Jurkat, Clone E6-1 (cell line): ENCODE measurements around the gene GRIK2.

ENCODE experiments used
- DNase-seq: peaks from one replicate; pipeline ENCODE4 v3.0.0-alpha.2; 2011; ENCODE audit warnings: low read depth, low spot score
- H3K4me3 ChIP-seq: 2 replicates; pipeline ENCODE4 v1.5.1; 2011; ENCODE audit warnings: mild to moderate bottlenecking, low read length, control low read depth, moderate library complexity

Gene GRIK2

DNA sequence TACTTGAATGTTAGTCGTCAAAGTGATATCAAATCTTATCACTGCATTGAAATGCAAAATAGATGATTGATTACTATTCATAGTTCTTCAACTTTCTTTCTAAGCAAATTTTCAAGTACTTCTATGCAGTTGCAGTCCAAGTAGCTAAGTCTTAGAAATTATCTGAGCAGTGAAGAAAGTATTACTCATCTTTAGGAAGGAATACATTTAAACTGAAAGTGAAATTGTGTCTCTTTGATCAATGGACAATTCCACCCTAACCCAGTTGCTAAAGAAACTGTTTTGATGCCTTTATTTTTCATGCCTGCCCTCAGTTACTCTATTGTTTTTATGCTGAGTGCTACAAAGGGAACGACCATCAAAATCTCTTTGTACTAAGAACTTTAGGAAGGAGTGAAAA lies 337.4 kb downstream of the GRIK2 start:
- H3K4me3 ChIP-seq = no peak overlapping the region
- DNase-seq = no peak

DNA sequence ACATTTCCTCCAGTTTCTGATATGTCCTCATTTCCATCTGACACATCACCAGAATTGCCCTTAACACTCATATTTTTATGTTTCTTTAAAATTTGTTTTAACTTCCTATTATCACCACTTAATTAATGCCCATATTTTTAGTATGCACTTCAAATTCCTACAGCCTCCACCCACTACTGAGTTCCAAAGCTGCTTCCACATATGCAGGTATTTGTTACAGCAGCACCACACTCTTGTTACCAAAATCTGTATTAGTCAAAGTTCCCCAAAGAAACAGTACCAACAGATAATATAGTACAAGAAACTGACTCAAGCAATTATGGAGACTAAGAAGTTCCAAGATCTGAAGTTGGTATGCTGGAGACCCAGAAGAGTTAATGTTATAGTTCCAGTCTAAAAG lies 340.4 kb downstream of the GRIK2 start:
- no peak overlapping the region for H3K4me3 ChIP-seq
- no peak for DNase-seq

DNA sequence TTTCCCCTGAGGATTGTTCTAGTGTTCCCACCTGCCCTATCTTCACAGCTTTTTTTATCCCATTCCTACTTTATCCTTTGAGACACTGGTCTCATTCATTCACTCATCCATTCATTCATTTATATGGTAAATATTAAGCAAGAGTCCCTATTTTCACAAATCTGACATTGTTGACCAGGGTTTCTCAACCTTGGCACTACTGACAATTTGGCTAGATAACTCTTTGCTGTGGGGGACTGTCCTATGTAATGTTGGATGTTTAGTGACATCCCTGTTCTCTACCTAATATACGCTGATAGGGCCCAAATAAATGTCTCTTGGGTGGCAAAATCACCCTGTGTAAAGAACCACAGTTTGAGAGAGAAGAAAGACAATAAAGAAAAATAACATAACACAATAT lies 345.0 kb downstream of the GRIK2 start:
- no peak overlapping the region for H3K4me3 ChIP-seq
- DNase-seq = no peak

DNA sequence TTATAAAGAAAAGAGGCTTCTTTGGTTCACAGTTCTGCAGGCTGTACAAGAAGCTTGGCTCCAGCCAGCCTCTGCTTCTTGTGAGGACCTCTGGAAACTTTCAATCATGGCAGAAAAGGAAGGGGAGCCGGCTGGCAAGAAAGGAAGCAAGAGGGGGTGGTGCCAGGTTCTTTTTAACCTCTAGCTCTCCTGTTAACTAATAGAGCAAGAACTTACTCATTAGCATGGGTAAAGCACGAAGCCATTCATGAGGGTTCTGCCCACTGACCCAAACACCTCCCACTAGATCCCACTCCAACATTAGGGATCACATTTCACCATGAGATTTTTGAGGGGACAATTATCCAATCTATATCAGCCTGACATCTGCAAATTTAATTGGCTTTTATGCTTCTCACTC lies 347.1 kb downstream of the GRIK2 start:
- no peak for DNase-seq
- H3K4me3 ChIP-seq = no peak overlapping the region

DNA sequence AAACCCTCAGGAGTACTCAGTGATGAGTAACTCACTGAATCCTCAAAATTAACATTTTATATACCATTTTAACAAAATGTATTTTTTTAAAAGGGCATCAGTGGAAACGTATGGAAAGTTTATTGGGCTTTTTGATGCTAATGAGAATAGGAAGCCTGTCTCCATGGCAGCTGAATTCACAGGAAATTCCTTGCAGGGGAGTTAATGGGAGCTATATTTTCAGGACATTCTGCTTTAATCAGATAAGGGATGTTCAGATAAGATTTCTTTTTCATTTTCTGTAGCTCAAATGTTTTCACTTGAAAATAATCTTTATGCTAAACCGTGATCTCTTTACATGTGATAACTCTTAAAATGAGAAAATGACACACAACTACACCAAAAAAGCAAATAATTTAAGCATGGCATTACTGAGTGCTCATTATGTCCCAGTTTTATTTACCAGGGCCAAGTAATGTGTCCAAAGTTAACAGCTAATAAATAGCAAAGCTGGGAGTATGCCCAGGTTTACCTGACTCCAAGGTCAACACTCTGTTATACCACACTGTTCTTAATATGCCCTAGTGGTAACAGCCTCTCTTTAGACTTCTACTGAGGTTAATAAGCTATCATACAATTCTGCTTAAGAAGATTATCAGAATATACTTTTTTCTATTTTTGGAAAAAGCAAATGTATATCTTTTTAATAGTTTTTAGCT lies 348.1 kb downstream of the GRIK2 start:
- no peak for DNase-seq
- H3K4me3 ChIP-seq = no peak overlapping the region

DNA sequence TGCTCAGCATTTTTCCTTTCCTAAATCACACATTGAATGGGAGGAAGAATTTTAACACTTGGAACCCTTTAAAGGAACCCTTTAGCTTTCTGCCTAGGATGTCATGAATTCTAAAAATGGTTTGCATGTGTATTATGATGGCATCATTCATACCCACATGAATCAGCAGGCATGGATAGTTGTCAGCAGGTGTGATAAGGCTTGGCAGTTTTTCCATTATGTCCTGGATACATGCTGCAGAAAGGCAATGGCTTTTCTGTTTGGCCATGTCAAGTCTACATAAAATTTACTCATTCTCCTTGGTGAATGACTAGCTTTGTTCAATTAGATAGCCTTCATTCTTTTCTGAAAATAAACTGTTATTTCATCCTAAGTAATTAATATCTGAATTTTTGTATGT lies 353.7 kb downstream of the GRIK2 start:
- H3K4me3 ChIP-seq = no peak overlapping the region
- no peak for DNase-seq

DNA sequence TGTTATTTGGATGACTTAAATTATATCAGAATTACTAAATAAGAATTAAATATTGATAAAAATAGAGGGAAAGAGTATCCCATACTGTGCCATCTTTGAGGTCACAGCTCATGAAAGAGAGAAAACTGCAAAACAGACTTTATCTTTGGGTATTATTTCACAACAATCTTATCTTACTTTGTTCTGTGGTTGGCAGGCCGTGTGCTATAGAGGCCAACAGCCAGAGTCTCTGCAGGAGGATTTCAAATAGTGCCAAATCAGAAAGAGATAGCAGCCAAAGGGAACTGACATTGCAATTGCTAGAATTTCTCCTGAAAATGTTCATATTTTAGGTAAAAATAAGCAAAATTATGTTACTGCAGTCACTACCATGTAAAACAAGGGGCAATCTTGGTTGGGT lies 354.2 kb downstream of the GRIK2 start:
- no peak for DNase-seq
- no peak overlapping the region for H3K4me3 ChIP-seq

DNA sequence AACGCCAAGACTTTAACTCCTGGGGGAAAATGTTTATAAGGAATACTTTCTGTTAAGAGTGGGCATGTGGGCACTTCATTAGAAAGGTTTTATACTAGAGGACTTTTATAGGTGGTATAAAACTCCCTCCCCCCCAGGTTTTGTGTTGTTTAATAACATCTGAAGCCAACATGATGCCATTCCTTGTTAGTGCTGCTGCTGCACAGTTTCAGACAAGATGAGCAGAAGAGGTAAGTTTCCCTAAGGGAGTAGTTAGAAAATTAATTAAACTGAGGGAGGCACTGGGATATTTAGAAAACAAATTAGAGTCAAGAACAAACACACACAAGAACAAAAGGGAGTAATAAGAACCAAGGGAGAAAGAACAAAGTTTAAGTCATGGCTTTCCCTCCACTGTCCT lies 362.4 kb downstream of the GRIK2 start:
- no peak overlapping the region for H3K4me3 ChIP-seq
- no peak for DNase-seq

DNA sequence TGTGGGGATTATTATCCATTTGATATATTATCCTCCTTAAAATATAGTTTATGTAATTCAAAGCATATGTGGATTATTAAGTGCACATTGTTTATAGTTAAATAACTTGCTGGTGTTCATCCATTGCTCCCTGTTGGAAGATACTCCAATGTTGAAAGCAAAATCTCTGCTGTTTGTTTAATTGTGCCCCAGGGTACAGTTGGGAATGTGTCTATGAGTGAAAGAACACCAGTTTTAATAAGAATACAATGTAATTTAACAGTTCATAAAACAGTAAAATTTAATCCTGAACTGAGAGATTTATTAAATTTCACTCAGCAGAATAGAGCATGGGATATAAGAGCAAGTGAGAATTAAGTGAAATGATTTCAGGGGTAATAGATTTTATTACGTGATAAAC lies 364.9 kb downstream of the GRIK2 start:
- H3K4me3 ChIP-seq = no peak overlapping the region
- no peak for DNase-seq

DNA sequence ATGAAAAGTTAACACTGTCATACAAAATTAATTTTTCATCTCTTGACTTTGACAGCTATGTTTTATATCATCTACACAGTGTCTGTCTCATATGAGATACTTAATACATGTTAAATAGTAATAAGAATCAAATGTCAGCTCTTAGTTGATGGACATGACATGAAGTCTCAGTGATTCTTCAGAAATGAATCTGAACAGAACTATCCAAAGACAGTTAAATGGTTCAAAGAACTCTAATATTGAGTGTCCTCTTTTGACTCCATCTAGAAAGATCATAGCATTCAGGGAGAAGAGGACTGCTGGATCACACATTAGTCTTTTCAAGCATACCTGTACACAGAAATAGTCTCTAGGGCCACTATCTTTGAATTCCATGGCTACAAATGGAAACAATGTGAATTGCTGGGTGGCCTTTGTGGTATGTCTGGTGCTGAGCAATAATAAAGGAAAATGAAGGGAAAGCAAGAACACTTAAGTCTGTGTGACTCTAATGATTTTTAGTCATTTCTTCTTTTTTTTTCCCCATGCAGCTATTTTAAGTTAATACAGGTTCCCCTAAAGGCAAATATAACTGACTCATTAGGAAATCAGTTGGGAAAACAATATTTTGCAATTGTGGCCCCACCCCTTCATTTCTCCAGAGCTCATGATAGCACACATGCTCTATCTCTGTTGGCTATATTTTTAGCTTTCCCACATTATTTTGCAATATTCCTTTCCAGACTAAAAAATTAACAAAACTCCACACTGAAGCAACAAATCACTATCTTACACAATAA lies 367.5 kb downstream of the GRIK2 start:
- H3K4me3 ChIP-seq = no peak overlapping the region
- DNase-seq = no peak

DNA sequence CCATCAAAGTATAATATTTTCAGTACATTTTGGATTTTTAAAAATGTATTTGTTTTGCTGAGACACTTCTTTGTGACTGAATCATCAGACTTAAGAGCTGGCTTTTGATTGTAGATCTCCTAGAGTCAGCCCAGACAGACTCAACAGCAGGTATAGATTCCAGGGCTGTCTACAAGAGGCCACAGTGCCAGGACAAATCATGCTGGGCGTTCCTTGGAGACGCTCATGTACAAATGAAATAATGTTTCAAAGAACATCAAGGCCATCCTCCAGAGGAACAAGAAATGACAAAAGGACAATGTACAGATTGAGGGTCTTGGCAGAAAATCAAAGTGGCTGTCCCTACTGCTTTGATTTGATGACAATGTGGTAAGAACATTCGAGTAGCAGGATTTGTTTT lies 369.3 kb downstream of the GRIK2 start:
- no peak overlapping the region for H3K4me3 ChIP-seq
- no peak for DNase-seq

DNA sequence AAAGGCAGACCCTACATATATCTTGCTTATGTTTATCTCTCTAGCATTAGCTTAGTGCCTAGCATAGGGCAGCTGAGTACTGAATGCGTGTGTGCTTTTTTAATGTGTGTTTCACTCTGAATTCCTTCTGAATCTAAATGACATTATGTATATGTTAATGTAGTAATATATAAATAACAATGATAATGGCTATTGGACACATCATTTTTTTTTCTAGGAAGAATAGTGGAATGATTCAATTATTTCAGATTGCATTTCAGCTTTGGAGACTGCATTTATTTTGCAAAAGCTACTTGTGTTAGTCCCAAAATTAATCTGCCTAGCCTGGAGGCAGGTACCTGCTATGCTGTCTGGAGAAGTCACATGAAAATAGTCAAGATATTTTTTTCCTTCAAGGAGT lies 371.8 kb downstream of the GRIK2 start:
- DNase-seq = no peak

DNA sequence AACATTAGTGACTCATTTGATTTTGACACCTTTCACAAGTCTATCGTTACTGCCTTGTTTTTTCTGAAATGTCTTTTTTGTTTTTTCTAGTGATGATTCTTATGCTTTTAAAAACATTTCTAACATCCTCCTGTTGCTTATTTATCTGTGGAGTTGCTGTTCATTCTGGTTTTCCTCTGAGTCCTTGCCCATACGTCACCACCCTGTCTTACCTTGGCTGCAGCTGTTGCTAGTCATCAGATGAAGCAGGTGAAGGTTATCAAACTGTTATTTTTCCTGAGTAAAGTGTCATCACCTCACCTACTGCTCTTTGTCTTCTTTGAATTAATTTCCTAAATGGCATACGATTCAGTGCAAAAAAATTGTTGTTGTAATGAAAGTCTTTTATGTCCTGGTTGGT lies 376.6 kb downstream of the GRIK2 start:
- no peak for DNase-seq
- H3K4me3 ChIP-seq = no peak overlapping the region

More for the DNA sequence above, 371.8 kb downstream of the GRIK2 start:
- H3K4me3 ChIP-seq = no peak overlapping the region

DNA sequence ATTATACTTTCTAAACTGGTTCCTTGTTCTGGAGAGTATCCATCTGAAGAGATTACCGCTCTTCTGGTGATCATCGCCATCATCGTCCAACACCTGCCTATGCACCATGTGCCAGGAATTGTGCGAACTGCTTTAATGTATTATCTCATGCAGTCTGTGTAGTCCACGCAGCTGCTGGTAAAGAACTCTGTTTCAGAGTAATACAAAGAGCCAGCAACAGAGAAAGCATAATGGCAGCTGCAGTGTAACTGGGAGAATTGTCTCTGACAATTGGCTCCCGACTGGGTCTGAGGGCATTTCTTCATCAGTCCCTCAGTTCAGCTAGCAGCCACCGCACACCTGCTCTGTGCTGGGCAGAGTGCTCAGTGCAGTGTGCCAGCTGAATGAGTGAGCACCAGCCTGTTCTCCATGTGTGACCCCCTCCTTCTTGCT lies 383.4 kb downstream of the GRIK2 start:
- H3K4me3 ChIP-seq = no peak overlapping the region
- DNase-seq = no peak

DNA sequence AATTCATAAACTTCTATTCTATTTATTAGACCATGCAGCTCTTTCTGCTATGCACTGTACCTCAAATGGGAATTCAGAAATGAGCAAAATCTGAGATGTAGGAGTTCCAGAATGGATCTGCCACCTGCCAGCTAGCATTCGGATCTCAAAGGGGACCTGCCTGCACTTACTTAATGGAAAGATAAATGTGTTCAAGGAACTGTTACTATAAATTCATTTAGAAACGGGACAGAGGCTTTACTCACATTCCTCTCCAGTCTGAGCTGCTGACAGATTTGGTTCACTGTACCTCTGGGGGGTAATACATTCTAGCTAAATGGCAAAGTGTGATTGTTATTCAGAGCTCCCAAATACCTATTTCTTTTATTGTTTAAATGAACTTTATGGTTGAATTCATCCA lies 384.1 kb downstream of the GRIK2 start:
- DNase-seq = no peak
- no peak overlapping the region for H3K4me3 ChIP-seq

DNA sequence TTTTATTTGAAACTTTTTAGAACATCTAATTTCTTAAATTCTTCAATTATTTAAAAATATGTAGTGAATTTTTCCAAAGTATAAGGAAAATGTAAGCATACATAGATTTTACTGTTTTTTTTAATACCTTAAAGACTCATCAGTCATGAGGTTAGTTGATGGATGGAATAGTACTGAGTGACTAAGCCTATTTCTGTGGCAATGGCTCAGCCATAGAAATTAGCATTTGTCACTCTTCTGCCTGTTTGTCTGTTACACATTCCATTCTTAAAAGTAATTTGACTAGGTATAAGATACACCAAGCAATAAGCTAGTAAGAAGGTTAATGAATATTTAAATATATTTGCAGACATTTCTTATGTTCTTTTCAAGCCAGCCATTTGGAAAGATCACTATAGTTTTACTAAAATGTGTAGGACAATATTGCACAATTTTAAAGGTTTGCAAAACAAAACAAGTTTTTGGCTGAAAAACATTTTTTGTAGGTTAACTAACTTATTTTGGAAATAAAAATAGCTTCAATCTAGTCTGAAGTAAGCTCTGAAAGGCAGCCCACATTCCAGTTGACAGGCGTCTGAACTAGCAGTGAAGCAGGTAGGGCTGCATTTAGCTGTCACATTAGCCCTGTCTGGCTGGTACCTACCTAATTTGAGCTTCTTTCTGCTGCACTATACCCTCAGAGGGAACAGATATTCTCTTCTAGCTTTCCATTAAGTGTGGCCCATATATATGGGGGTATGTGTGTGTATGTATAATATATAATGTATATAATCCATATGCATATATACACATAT lies 385.7 kb downstream of the GRIK2 start:
- DNase-seq = no peak
- no peak overlapping the region for H3K4me3 ChIP-seq

DNA sequence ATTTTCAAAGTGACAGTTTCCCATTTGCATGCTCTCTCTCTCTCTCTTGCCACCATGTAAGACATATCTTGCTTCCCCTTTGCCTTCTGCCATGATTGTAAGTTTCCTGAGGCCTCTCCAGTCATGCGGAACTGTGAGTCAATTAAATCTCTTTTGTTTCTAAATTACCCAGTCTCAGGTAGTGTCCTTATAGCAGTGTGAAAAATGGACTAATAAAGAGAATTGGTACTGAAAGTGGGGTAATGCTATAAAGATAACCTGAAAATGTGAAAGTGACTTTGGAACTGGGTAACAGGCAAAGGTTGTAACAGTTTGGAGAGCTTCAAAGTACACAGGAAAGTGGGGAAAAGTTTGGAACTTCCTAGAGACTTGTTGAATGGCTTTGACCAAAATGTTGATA lies 389.8 kb downstream of the GRIK2 start:
- no peak overlapping the region for H3K4me3 ChIP-seq
- no peak for DNase-seq

DNA sequence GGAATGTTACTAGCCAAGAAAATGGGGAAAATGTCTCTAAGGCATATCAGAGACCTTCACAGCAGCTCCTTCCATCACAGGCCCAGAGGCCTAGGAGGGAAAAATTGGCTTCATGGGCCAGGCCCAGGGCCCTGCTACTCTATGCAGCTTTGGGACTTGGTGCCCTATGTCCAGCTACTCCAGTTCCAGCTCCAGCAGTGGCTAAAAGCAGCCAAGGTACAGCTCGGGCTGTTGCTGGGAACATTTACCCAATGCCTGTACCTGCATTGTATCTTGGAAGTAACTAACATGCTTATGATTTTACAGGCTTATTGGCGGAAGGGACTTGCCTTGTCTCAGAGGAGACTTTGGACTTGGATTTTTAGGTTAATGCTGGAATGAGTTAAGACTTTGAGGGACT lies 390.6 kb downstream of the GRIK2 start:
- no peak for DNase-seq
- H3K4me3 ChIP-seq = no peak overlapping the region

DNA sequence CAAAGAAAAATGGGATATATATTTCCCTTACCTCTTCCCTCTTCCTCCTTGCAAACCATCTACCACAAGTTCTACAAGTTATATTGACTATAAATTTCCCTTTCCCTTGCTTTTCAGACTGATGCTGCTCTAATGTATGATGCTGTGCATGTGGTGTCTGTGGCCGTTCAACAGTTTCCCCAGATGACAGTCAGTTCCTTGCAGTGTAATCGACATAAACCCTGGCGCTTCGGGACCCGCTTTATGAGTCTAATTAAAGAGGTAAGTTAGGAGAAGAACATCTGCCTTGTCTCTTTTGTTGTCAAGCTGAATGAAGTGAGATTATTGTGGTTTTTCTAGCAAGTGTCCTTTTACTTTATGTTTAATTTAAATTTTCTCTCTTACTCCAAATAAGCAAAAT lies 406.0 kb downstream of the GRIK2 start:
- DNase-seq = no peak
- H3K4me3 ChIP-seq = no peak overlapping the region

DNA sequence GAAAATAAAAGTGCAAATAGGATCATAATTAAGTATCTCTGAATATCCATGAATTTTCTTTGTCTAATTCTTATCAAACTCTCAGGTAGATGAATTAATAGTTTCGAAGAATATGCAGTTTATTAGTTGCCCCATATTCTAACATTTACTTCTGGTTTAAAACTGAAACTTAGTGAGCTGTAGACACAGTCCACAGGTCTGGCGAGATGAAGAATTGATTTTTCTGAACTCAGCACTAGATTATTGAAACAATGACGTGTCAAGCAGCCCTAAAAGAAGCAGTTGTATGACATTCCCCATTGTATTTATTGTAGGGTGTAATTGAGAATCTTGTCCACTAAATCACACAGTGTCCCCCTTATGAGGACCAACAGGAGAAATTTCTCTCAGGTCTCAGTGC lies 407.1 kb downstream of the GRIK2 start:
- DNase-seq = no peak
- no peak overlapping the region for H3K4me3 ChIP-seq
